Osteoblast (primary cell): ENCODE data around the gene SARDH. TPM values are rescaled to one million over a fixed set of nuclear protein-coding genes. Genes with fewer than 3 reads are reported as not detected.

Experiments
- DNase-seq: peaks from one replicate; pipeline ENCODE4 v3.0.0; 2011; ENCODE audit warnings: low spot score, mixed read lengths; ENCODE audit not compliant: insufficient read length; ENCODE audit errors: missing footprints
- H2AFZ ChIP-seq: 2 replicates; pipeline ENCODE4 v1.6.0; 2011; ENCODE audit warnings: mild to moderate bottlenecking, low read length
- H3K27ac ChIP-seq: 2 replicates; pipeline ENCODE4 v1.5.1; 2011; ENCODE audit warnings: mild to moderate bottlenecking, low read depth, low read length, moderate library complexity
- H3K27me3 ChIP-seq: 2 replicates; pipeline ENCODE4 v1.6.0; 2012; ENCODE audit warnings: mild to moderate bottlenecking, control low read depth, inconsistent platforms, low read length, moderate library complexity; ENCODE audit not compliant: insufficient read depth
- H3K36me3 ChIP-seq: 2 replicates; pipeline ENCODE4 v1.5.1; 2011; ENCODE audit warnings: mild to moderate bottlenecking, low read length, control low read depth, moderate library complexity; ENCODE audit not compliant: insufficient read depth
- H3K4me1 ChIP-seq: 2 replicates; pipeline ENCODE4 v1.5.1; 2011; ENCODE audit warnings: mild to moderate bottlenecking, low read length, control low read depth, moderate library complexity; ENCODE audit not compliant: insufficient read depth
- H3K4me2 ChIP-seq: 2 replicates; pipeline ENCODE4 v1.6.0; 2011; ENCODE audit warnings: mild to moderate bottlenecking, low read length; ENCODE audit not compliant: insufficient read depth
- H3K4me3 ChIP-seq: fragments of 200-600 bp; sonication (generic); 3 replicates; pipeline ENCODE4 v1.5.1; 2012; ENCODE audit warnings: mild to moderate bottlenecking, low read length, inconsistent platforms; ENCODE audit not compliant: insufficient read depth
- H3K79me2 ChIP-seq: 2 replicates; pipeline ENCODE4 v1.6.0; 2012; ENCODE audit warnings: mild to moderate bottlenecking, low read length, control low read depth, inconsistent platforms; ENCODE audit not compliant: insufficient read depth
- H3K9me3 ChIP-seq: 2 replicates; pipeline ENCODE4 v1.5.1; 2011; ENCODE audit warnings: low read depth, low read length, control low read depth
- H4K20me1 ChIP-seq: 2 replicates; pipeline ENCODE4 v1.6.0; 2012; ENCODE audit warnings: mild to moderate bottlenecking, low read length, control low read depth; ENCODE audit not compliant: insufficient read depth
- total RNA-seq: library from RNA; depleted of rRNA; stranded (reverse); fragments of >200 nt; gene quantifications from 2 replicates; pipeline ENCODE4 v1.2.3, GENCODE V29; 2012
- TF ChIP-seq, protein P1 (sequence below): IDR thresholded peaks from 2 replicates; pipeline ENCODE4 v1.5.1; 2011; ENCODE audit warnings: mild to moderate bottlenecking, low read depth, low read length, moderate library complexity; ENCODE audit errors: extremely low read depth

Gene SARDH
- total RNA-seq, 1 donor, result 5.4 TPM

DNA sequence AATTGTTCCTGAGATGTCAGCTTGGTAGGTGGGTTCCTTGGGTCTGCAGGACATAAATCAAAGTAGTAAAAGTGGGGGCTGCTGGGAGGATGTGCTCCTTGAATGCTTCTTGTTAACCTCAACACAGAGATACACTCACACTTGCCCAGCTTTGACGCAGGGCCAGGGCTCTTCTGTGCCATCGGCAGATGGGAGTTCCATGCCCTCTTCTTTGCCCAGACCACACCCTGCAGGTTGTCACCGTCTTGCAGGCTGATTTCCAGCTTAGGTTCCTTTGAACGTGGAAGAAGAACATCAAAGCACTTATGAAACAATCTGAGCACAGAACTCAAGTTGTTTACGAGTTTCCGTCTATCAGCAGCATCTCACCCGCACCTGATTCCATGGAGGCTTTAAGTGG lies 91.0 kb downstream of the SARDH start:
- Histone ChIP-seq H4K20me1 (no peaks in the 10 kb centered on the region), H3K27me3 (peaks cover 16% of the 10 kb centered on the region), H3K9me3 (no peaks in the 10 kb centered on the region), H3K4me1 (no peaks in the 10 kb centered on the region), H2AFZ (no peak overlapping the region), H3K36me3 (no peaks in the 10 kb centered on the region), H3K4me2 (no peak overlapping the region), H3K79me2 (no peaks in the 10 kb centered on the region), H3K4me3 (no peak overlapping the region), H3K27ac (no peak overlapping the region)
- TF ChIP-seq, protein P1, sequence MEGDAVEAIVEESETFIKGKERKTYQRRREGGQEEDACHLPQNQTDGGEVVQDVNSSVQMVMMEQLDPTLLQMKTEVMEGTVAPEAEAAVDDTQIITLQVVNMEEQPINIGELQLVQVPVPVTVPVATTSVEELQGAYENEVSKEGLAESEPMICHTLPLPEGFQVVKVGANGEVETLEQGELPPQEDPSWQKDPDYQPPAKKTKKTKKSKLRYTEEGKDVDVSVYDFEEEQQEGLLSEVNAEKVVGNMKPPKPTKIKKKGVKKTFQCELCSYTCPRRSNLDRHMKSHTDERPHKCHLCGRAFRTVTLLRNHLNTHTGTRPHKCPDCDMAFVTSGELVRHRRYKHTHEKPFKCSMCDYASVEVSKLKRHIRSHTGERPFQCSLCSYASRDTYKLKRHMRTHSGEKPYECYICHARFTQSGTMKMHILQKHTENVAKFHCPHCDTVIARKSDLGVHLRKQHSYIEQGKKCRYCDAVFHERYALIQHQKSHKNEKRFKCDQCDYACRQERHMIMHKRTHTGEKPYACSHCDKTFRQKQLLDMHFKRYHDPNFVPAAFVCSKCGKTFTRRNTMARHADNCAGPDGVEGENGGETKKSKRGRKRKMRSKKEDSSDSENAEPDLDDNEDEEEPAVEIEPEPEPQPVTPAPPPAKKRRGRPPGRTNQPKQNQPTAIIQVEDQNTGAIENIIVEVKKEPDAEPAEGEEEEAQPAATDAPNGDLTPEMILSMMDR, result no peak
- no peak for DNase-seq

DNA sequence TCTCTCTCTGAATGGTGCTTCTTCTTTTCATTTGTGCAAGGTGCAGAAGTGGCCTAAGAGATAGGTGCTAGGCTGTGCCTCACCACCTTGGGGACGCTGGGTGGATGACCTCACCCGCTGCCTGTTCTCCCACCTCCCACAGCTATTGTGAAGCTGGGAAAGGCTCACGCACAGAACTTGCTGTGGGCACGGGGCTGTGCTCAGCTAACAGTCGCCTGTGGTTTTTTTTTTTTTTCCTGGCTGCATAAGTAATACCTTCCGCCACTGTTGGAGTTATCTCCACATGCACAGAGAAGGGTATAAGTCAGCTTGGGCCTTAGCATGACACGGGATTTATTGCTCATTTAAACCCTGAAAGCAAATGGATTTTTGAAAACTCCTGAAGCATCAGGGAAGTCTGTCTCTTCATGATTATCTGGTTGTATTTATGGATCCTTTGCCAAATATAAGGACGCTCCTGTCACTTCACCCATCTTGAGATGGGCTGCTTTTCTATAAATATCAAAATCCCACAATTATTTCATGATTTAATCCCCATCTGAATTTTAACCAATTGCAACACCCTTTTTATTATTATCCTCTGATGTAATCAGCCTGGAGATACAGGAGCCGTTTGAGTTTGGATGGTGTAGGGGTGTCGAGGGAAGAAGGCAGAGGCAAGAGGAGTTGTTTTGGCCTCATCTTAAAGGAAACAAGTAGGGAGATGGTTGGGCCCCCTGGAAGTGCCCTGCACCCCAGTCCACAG lies 93.0 kb downstream of the SARDH start:
- DNase-seq, result peak; percentile 66
- Histone ChIP-seq H4K20me1 (no peaks in the 10 kb centered on the region), H2AFZ (no peak overlapping the region), H3K27ac (no peak overlapping the region), H3K4me3 (no peak overlapping the region), H3K9me3 (no peaks in the 10 kb centered on the region), H3K4me1 (no peaks in the 10 kb centered on the region), H3K27me3 (peaks cover 14% of the 10 kb centered on the region), H3K36me3 (no peaks in the 10 kb centered on the region), H3K79me2 (no peaks in the 10 kb centered on the region), H3K4me2 (no peak overlapping the region)
- TF ChIP-seq, protein P1, result no peak

DNA sequence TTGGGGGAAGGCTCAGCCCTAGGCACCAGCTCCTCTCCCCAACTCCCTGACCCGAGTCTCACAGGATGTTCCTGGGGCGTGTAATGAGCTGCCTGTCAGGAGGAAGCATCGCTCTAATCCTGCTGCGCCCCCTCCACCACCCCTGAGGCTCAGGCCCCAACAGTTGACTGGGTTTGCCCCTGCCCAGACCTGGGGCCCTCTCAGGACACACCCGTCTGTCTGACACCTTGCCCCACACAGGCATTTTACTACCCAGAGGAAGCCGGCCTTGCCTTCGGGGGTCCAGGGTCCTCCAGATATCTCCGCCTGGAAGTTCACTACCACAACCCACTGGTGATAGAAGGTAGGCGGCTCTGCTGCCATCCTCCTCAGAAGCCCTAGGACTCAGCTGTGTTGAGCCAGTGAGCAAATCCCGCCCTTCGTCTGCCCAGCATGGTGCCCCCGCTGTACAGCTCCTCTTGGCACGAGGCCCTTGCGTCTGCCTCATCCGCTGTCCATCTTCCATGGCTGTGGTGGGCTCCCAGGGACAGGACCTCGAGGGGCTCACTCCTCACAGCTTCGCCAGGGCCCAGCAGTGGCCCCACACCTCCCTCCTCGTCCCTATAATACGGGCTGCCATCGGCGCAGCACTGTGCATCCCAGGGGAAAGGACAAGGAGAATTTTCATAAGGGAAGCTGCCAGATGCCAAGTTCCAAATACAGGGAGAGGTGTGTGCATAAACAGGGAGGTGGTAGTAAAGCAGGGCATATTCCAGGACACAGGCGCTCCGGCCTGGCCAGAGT lies 94.0 kb downstream of the SARDH start:
- Histone ChIP-seq H3K27me3 (peaks cover 10% of the 10 kb centered on the region), H3K4me3 (no peak overlapping the region)
- TF ChIP-seq, protein P1, result no peak

DNA sequence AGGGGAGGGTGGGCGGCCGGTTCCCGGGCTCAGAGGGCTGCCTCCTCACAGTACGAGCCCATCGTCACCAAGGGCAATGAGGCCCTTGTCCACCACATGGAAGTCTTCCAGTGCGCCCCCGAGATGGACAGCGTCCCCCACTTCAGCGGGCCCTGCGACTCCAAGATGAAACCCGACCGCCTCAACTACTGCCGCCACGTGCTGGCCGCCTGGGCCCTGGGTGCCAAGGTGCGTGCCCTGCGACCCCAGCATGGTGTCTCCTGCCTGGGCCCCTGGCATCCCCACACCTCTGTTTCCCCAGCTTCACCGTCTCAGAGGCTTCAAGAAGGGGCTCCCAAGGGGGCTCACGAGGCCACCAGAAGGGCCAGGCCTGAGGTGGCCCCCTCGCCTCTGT lies 94.8 kb downstream of the SARDH start:
- no peak overlapping the region for H2AFZ ChIP-seq
- H3K4me2 ChIP-seq, result no peak overlapping the region
- H3K27me3 ChIP-seq, result peaks cover 7% of the 10 kb centered on the region
- H3K79me2 ChIP-seq, result no peaks in the 10 kb centered on the region
- TF ChIP-seq, protein P1, result no peak
- no peak overlapping the region for H3K4me3 ChIP-seq
- no peak overlapping the region for H3K27ac ChIP-seq
- H3K9me3 ChIP-seq, result no peaks in the 10 kb centered on the region
- no peaks in the 10 kb centered on the region for H4K20me1 ChIP-seq
- no peaks in the 10 kb centered on the region for H3K4me1 ChIP-seq
- H3K36me3 ChIP-seq, result no peaks in the 10 kb centered on the region
- peak; percentile 61 for DNase-seq

More for the DNA sequence above, 94.0 kb downstream of the SARDH start:
- no peaks in the 10 kb centered on the region for H3K36me3 ChIP-seq
- no peaks in the 10 kb centered on the region for H3K79me2 ChIP-seq
- H4K20me1 ChIP-seq, result no peaks in the 10 kb centered on the region
- H2AFZ ChIP-seq, result no peak overlapping the region
- no peaks in the 10 kb centered on the region for H3K9me3 ChIP-seq
- peak; percentile 51 for DNase-seq
- no peaks in the 10 kb centered on the region for H3K4me1 ChIP-seq
- H3K27ac ChIP-seq, result no peak overlapping the region
- no peak overlapping the region for H3K4me2 ChIP-seq
